Measurements from ENCODE around the gene INPP5K. TPM values are rescaled to one million over a fixed set of nuclear protein-coding genes. Genes with fewer than 3 reads are reported as not detected.

INPP5K gene
- total RNA-seq, 2 donors from 2014 or later: 78.7 to 95.3 TPM

GRCh38 chr17:1558401-1558800, 42.0 kb upstream of the INPP5K start:
- H3K27me3 ChIP-seq (replicated peaks; ENCODE audit: insufficient read depth): no peaks in the 10 kb centered on the region
- DNase-seq (ENCODE audit: low spot score) (no peak), ATAC-seq (ENCODE audit: insufficient number of reproducible peaks, low FRiP score, low read depth) (no peak)
- H3K4me1 ChIP-seq (ENCODE audit: control insufficient read depth in 1 of 2, low read depth in 2 of 2): peaks cover 9 to 27% of the 10 kb centered on the region in 2 donors
- H3K27ac ChIP-seq: no peak overlapping the region
- no peaks in the 10 kb centered on the region for H3K9me3 ChIP-seq
- no peak overlapping the region for H3K4me3 ChIP-seq
- H3K36me3 ChIP-seq: no peaks in the 10 kb centered on the region
- no peak for TF ChIP-seq CTCF (IDR thresholded peaks at IDR 0.05)

GRCh38 chr17:1557355-1558095, 41.1 kb upstream of the INPP5K start:
- Histone ChIP-seq H3K27ac (no peak overlapping the region), H3K27me3 (replicated peaks; ENCODE audit: insufficient read depth) (no peaks in the 10 kb centered on the region), H3K4me3 (no peak overlapping the region), H3K4me1 (ENCODE audit: control insufficient read depth in 1 of 2, low read depth in 2 of 2) (peaks cover 9 to 21% of the 10 kb centered on the region in 2 donors), H3K9me3 (no peaks in the 10 kb centered on the region), H3K36me3 (no peaks in the 10 kb centered on the region)
- no peak for TF ChIP-seq CTCF (IDR thresholded peaks at IDR 0.05)
- ATAC-seq (ENCODE audit: insufficient number of reproducible peaks, low FRiP score, low read depth): no peak
- DNase-seq (ENCODE audit: low spot score): no peak

- Histone ChIP-seq H3K4me3 (no peak overlapping the region), H3K36me3 (peaks cover 9% of the 10 kb centered on the region), H3K4me1 (ENCODE audit: control insufficient read depth in 1 of 2, low read depth in 2 of 2) (peaks cover 4 to 11% of the 10 kb centered on the region in 2 donors), H3K27me3 (replicated peaks; ENCODE audit: insufficient read depth) (no peaks in the 10 kb centered on the region), H3K27ac (no peak overlapping the region), H3K9me3 (no peaks in the 10 kb centered on the region)
- ATAC-seq (ENCODE audit: insufficient number of reproducible peaks, low FRiP score, low read depth): no peak
- no peak for DNase-seq (ENCODE audit: low spot score)
- TF ChIP-seq CTCF (IDR thresholded peaks at IDR 0.05): no peak
Measured at GRCh38 chr17:1555651-1556471, 39.4 kb upstream of the INPP5K start.

- no peak overlapping the region for H3K4me3 ChIP-seq
- H3K27ac ChIP-seq: no peak overlapping the region
- no peaks in the 10 kb centered on the region for H3K9me3 ChIP-seq
- TF ChIP-seq CTCF (IDR thresholded peaks at IDR 0.05): no peak
- H3K36me3 ChIP-seq: peaks cover 16% of the 10 kb centered on the region
- DNase-seq (ENCODE audit: low spot score) (no peak), ATAC-seq (ENCODE audit: insufficient number of reproducible peaks, low FRiP score, low read depth) (no peak)
- no peaks in the 10 kb centered on the region for H3K27me3 ChIP-seq (replicated peaks; ENCODE audit: insufficient read depth)
- H3K4me1 ChIP-seq (ENCODE audit: control insufficient read depth in 1 of 2, low read depth in 2 of 2): peaks cover 2 to 4% of the 10 kb centered on the region in 2 donors
Measured at GRCh38 chr17:1554751-1555540, 38.5 kb upstream of the INPP5K start.
